ENCODE results near the gene ARHGEF28.
A peak's percentile ranks its signal among the peaks of the same experiment; 100 is the strongest.

ARHGEF28 gene

GRCh38 chr5:73770172-73771025 lies 144.4 kb downstream of the ARHGEF28 start:
- no peak for DNase-seq (ENCODE audit: low read depth in 2 of 3, low spot score in 1 of 3)

GRCh38 chr5:73774924-73775323 lies 148.9 kb downstream of the ARHGEF28 start:
- no peak for DNase-seq (ENCODE audit: low read depth in 2 of 3, low spot score in 1 of 3)

GRCh38 chr5:73776405-73776804 lies 150.4 kb downstream of the ARHGEF28 start:
- DNase-seq (ENCODE audit: low read depth in 2 of 3, low spot score in 1 of 3) = no peak

GRCh38 chr5:73777192-73777591 lies 151.2 kb downstream of the ARHGEF28 start:
- no peak for DNase-seq (ENCODE audit: low read depth in 2 of 3, low spot score in 1 of 3)

- no peak for DNase-seq (ENCODE audit: low read depth in 2 of 3, low spot score in 1 of 3)
Measured at GRCh38 chr5:73780302-73781080, 154.5 kb downstream of the ARHGEF28 start.

GRCh38 chr5:73781107-73781768 lies 155.2 kb downstream of the ARHGEF28 start:
- no peak for DNase-seq (ENCODE audit: low read depth in 2 of 3, low spot score in 1 of 3)

- DNase-seq (ENCODE audit: low read depth in 2 of 3, low spot score in 1 of 3) = no peak
Measured at GRCh38 chr5:73783828-73784227, 157.8 kb downstream of the ARHGEF28 start.

GRCh38 chr5:73786043-73786831 lies 160.2 kb downstream of the ARHGEF28 start:
- no peak for DNase-seq (ENCODE audit: low read depth in 2 of 3, low spot score in 1 of 3)

GRCh38 chr5:73789851-73790281 lies 163.9 kb downstream of the ARHGEF28 start:
- no peak for DNase-seq (ENCODE audit: low read depth in 2 of 3, low spot score in 1 of 3)

GRCh38 chr5:73791389-73791788 lies 165.4 kb downstream of the ARHGEF28 start:
- DNase-seq (ENCODE audit: low read depth in 2 of 3, low spot score in 1 of 3) = no peak

- DNase-seq (ENCODE audit: low read depth in 2 of 3, low spot score in 1 of 3) = peak; percentile 37 to 70 (median 42)
Measured at GRCh38 chr5:73792687-73793320, 166.8 kb downstream of the ARHGEF28 start.

GRCh38 chr5:73793911-73794310 lies 167.9 kb downstream of the ARHGEF28 start:
- DNase-seq (ENCODE audit: low read depth in 2 of 3, low spot score in 1 of 3) = no peak

GRCh38 chr5:73796164-73797131 lies 170.5 kb downstream of the ARHGEF28 start:
- no peak for DNase-seq (ENCODE audit: low read depth in 2 of 3, low spot score in 1 of 3)

- DNase-seq (ENCODE audit: low read depth in 2 of 3, low spot score in 1 of 3) = no peak
Measured at GRCh38 chr5:73797132-73797510, 171.1 kb downstream of the ARHGEF28 start.

GRCh38 chr5:73799401-73799972 lies 173.5 kb downstream of the ARHGEF28 start:
- DNase-seq (ENCODE audit: low read depth in 2 of 3, low spot score in 1 of 3) = no peak

GRCh38 chr5:73801686-73802085 lies 175.7 kb downstream of the ARHGEF28 start:
- no peak for DNase-seq (ENCODE audit: low read depth in 2 of 3, low spot score in 1 of 3)

GRCh38 chr5:73805449-73805848 lies 179.5 kb downstream of the ARHGEF28 start:
- no peak for DNase-seq (ENCODE audit: low read depth in 2 of 3, low spot score in 1 of 3)

GRCh38 chr5:73808911-73809310 lies 182.9 kb downstream of the ARHGEF28 start:
- DNase-seq (ENCODE audit: low read depth in 2 of 3, low spot score in 1 of 3) = no peak

GRCh38 chr5:73810429-73810828 lies 184.4 kb downstream of the ARHGEF28 start:
- no peak for DNase-seq (ENCODE audit: low read depth in 2 of 3, low spot score in 1 of 3)
